HepG2 (cell line): ENCODE measurements around the gene SCUBE2. TPM values are rescaled to one million over a fixed set of nuclear protein-coding genes. Genes with fewer than 3 reads are reported as not detected.

Experiments used
- ATAC-seq: fragments of 200-7000 bp; cut with Tn5 transposase; 3 replicates; pipeline ENCODE4 v1.9.1; 2020; ENCODE audit warnings: mild to moderate bottlenecking, moderate library complexity
- BruUV-seq: library from RNA; stranded (reverse); fragments of 400-500 nt; replicated peaks from 2 replicates; lab custom pipeline; 2021; lab: Mats Ljungman, UMichigan
- CTCF ChIA-PET: fragments of 300-600 bp; formaldehyde crosslinking; extraction: SDS; loops from one replicate; lab custom pipeline; 2021; ENCODE audit warnings: low total read pairs, inconsistent platforms, low intra/inter-chr PET ratio; lab: Yijun Ruan, JAX
- POLR2A ChIA-PET: fragments of 350-600 bp; sonication (Branson Sonifier 250); formaldehyde crosslinking; loops from one replicate; lab custom pipeline; 2020; ENCODE audit warnings: antibody characterized with exemption, inconsistent platforms; lab: Yijun Ruan, JAX
- DNase-seq: peaks from one replicate; pipeline ENCODE4 v3.0.0-alpha.2; 2015; ENCODE audit warnings: low spot score
- FAIRE-seq: peaks from 3 replicates; lab custom pipeline; 2011; peaks lifted over from hg19 to GRCh38; lab: Jason Lieb, UNC
- H2AFZ ChIP-seq: one replicate; pipeline ENCODE4 v1.6.1; 2011; ENCODE audit warnings: low read length, inconsistent platforms
- H3K27ac ChIP-seq: fragments of 300-600 bp; 3 replicates; pipeline ENCODE4 v1.8.0; 2011; ENCODE audit warnings: mixed run types, mild to moderate bottlenecking, mixed read lengths, low read length, inconsistent platforms; ENCODE audit not compliant: insufficient read depth; ENCODE audit errors: extremely low read length
- H3K27me3 ChIP-seq, 2 experiments: fragments of 200-600 bp in 1 of 2; 2 replicates in 1 of 2; 3 replicates in 1 of 2; pipeline versions ENCODE4 v1.6.0 to v1.8.0; 2011; ENCODE audit warnings: low read length in 2 of 2, mild to moderate bottlenecking in 2 of 2, moderate library complexity in 2 of 2, inconsistent platforms in 1 of 2; ENCODE audit not compliant: insufficient read depth in 2 of 2, control insufficient read depth in 1 of 2
- H3K36me3 ChIP-seq, 2 experiments: fragments of 200-600 bp in 1 of 2; replicated peaks in 1 of 2; 2 replicates in 1 of 2; 3 replicates in 1 of 2; pipeline versions ENCODE4 v1.5.1 to v1.8.0; 2011; ENCODE audit warnings: low read length in 2 of 2, inconsistent platforms in 1 of 2; ENCODE audit not compliant: insufficient read depth in 2 of 2, control insufficient read depth in 1 of 2
- H3K4me1 ChIP-seq: 2 replicates; pipeline ENCODE4 v1.5.1; 2012; ENCODE audit warnings: low read length, inconsistent platforms; ENCODE audit not compliant: insufficient read depth
- H3K4me2 ChIP-seq: 2 replicates; pipeline ENCODE4 v1.6.0; 2011; ENCODE audit warnings: low read depth, low read length, inconsistent platforms
- H3K4me3 ChIP-seq, 3 experiments: fragments of 200-600 bp in 1 of 3; sonication (generic), shearing (Covaris generic) in 1 of 3; replicated peaks in 1 of 3; 2 replicates each; pipeline ENCODE4 v1.5.1; 2011 to 2016; ENCODE audit warnings: low read length in 3 of 3, inconsistent platforms in 2 of 3, low read depth in 2 of 3, mild to moderate bottlenecking in 2 of 3, control low read depth in 1 of 3, mixed read lengths in 1 of 3; ENCODE audit not compliant: insufficient read depth in 1 of 3
- H3K79me2 ChIP-seq: one replicate; pipeline ENCODE4 v1.6.1; 2011; ENCODE audit warnings: low read length, inconsistent platforms; ENCODE audit not compliant: insufficient read depth
- H3K9ac ChIP-seq: 2 replicates; pipeline ENCODE4 v1.6.0; 2011; ENCODE audit warnings: mild to moderate bottlenecking, low read depth, low read length, inconsistent platforms; ENCODE audit not compliant: insufficient read depth
- H3K9me3 ChIP-seq: 2 replicates; pipeline ENCODE4 v1.5.1; 2012; ENCODE audit warnings: mild to moderate bottlenecking, low read length
- H4K20me1 ChIP-seq: 2 replicates; pipeline ENCODE4 v1.6.0; 2011; ENCODE audit warnings: inconsistent platforms, mild to moderate bottlenecking, low read length, moderate library complexity; ENCODE audit not compliant: insufficient read depth
- SOX6 ChIP-seq, 2 experiments: fragments of 450-650 bp in 1 of 2; sonication (generic) in 1 of 2; formaldehyde crosslinking in 1 of 2; IDR thresholded peaks; 2 replicates each; pipeline versions ENCODE4 v1.4.0 to v1.6.1; 2017 to 2020; ENCODE audit warnings: antibody characterized with exemption in 1 of 2, mild to moderate bottlenecking in 1 of 2, missing genetic modification reagents in 1 of 2
- ZFP82 ChIP-seq: sonication (generic); formaldehyde crosslinking; IDR thresholded peaks from 2 replicates; pipeline ENCODE4 v1.5.1; 2020; ENCODE audit warnings: mild to moderate bottlenecking, missing genetic modification reagents, borderline replicate concordance
- ZNF12 ChIP-seq: sonication (generic); formaldehyde crosslinking; IDR thresholded peaks from 2 replicates; pipeline ENCODE4 v1.5.0; 2020; ENCODE audit warnings: missing genetic modification reagents
- ZNF562 ChIP-seq: sonication (generic); formaldehyde crosslinking; IDR thresholded peaks from 2 replicates; pipeline ENCODE4 v1.8.0; 2022; ENCODE audit warnings: missing genetic modification reagents, borderline replicate concordance
- WGBS: methylation state at CpG from one replicate; pipeline ENCODE4 v1.1.6; 2017; ENCODE audit warnings: low lambda C conversion rate; 5-methylcytosine and 5-hydroxymethylcytosine counted together
- in situ Hi-C: cut with HindIII; loops from 2 replicates; pipeline ENCODE4 v1.10.0; 2017; ENCODE audit warnings: low pct_unique_long_range_greater_than_20kb; ENCODE audit not compliant: extremely low pct_ligation_motif_present
- intact Hi-C: fragments of 100-400 bp; cut with micrococcal nuclease; formaldehyde crosslinking; loops from one replicate; pipeline ENCODE4 v1.10.0; 2022; ENCODE audit not compliant: unreplicated experiment
- polyA plus RNA-seq, 8 experiments: library from polyadenylated mRNA; depleted of rRNA in 3 of 8; stranded (reverse) in 7 of 8; unstranded in 1 of 8; fragments of >200 nt; fragmentation: Illumina TruSeq in 4 of 8; extraction: Trizol in 4 of 8; gene quantifications; 2 replicates each; pipeline versions ENCODE4 v1.2.1 to v1.2.3, GENCODE V29; 2011 to 2016; ENCODE audit warnings: low read depth in 4 of 8, missing spikeins in 1 of 8, mixed read lengths in 1 of 8; ENCODE audit not compliant: insufficient read depth in 1 of 8
- total RNA-seq, 5 experiments: library from RNA; depleted of rRNA; stranded (reverse); fragments of >200 nt; fragmentation: Illumina TruSeq; extraction: Trizol; gene quantifications; 2 replicates each; pipeline ENCODE4 v1.2.3, GENCODE V29; 2016; ENCODE audit warnings: low read depth in 1 of 5
- TF ChIP-seq, protein P1 (sequence below): IDR thresholded peaks from 2 replicates; pipeline ENCODE4 v1.6.1; 2016; ENCODE audit warnings: low read depth, control low read depth

Gene SCUBE2
- total and polyA plus RNA-seq, 2 of the 13 experiments (the other 11 are each of a cell fraction or from before 2014, with no cell fraction given) = 0.09 TPM; not detected in 1

DNA sequence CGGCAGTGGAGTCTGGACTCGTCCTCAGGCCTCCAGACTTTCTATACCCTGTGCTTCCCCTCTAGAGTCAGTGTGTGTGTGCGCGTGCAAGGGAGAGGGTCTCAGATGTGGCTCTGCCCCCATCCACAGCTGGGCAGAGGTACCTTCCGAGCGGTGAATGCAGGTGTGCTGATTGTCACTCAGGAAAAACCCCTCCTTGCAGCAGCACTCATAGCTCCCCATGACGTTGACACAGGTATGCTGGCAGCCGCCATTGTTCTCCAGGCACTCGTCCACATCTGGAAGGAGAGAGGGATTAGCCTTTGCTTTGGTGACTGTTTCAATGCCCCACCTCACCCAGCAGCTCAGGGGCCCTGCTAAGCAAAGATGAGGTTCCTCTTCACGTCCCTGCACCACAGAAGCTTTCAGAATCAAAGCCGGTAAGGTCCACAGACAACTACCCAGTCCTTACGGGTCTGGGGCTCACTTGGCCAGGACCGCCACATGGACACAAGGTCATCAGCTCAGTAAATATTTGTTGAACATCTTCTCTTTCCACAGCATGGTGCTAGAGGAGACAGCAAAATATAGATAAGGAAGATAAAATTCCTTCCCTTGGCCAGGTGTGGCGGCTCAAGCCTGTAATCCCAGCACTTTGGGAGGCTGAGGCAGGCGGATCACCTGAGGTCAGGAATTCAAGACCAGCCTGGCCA is 16.9 kb downstream of the SCUBE2 start:
- 44% methylated on average over 12 of the region's 15 CpGs for WGBS
- H3K79me2 ChIP-seq = no peaks in the 10 kb centered on the region
- H3K27ac ChIP-seq = no peak overlapping the region
- ATAC-seq (peak; percentile 54; the same call in 2 of the 3 replicates), DNase-seq (no peak)
- H3K9ac ChIP-seq = no peak overlapping the region
- peaks cover 10% of the 10 kb centered on the region for H3K4me1 ChIP-seq
- POLR2A ChIA-PET = no interaction called here
- no peaks in the 10 kb centered on the region for H3K9me3 ChIP-seq
- TF ChIP-seq ZFP82 (no peak), SOX6 (IDR thresholded peaks at IDR 0.05) (no peak), SOX6 (CRISPR knock-in tag; IDR thresholded peaks at IDR 0.05) (0 out of 2 replicates have a peak, but pooled peaks have one; percentile 9), ZNF12 (CRISPR knock-in tag) (no peak), ZNF562 (CRISPR knock-in tag) (no peak)
- TF ChIP-seq, protein P1, sequence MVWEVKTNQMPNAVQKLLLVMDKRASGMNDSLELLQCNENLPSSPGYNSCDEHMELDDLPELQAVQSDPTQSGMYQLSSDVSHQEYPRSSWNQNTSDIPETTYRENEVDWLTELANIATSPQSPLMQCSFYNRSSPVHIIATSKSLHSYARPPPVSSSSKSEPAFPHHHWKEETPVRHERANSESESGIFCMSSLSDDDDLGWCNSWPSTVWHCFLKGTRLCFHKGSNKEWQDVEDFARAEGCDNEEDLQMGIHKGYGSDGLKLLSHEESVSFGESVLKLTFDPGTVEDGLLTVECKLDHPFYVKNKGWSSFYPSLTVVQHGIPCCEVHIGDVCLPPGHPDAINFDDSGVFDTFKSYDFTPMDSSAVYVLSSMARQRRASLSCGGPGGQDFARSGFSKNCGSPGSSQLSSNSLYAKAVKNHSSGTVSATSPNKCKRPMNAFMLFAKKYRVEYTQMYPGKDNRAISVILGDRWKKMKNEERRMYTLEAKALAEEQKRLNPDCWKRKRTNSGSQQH (CRISPR knock-in tag) = no peak
- TF ChIP-seq, all 625 proteins: peak for 1
- no TSS peak for BruUV-seq
- H3K4me2 ChIP-seq = no peak overlapping the region
- in situ Hi-C loops = no loop called here
- no peak for FAIRE-seq
- H2AFZ ChIP-seq = no peak overlapping the region
- no peaks in the 10 kb centered on the region for H3K36me3 ChIP-seq
- no peak overlapping the region for H3K4me3 ChIP-seq
- intact Hi-C loops = no loop called here
- peaks cover 1 to 35% of the 10 kb centered on the region in 2 experiments for H3K27me3 ChIP-seq
- no peaks in the 10 kb centered on the region for H4K20me1 ChIP-seq
- CTCF ChIA-PET = no interaction called here
